Activated T-cell treated with anti-CD3 and anti-CD28 coated beads for 1 hour (primary cell): ENCODE measurements around the gene CAPN15.
"Not testable (repeated sequence)": the region's sequence is repeated elsewhere in the genome, so short reads cannot be mapped to it uniquely, and the experiment has no call there.

ENCODE experiments used
- DNase-seq: peaks from one replicate; pipeline ENCODE4 v3.0.0-alpha.2; 2020; ENCODE audit warnings: low read depth

Gene CAPN15

GRCh38 chr16:527015-527903 lies at the start of gene CAPN15:
Gene CAPN15 (plus strand): TSS chr16:527712. CDS start chr16:546839, 19,127 bp downstream.
- peak; percentile 75 for DNase-seq

- DNase-seq = not testable (repeated sequence)
These were observed 49.2 kb upstream of the CAPN15 start for GRCh38 chr16:478287-478686.

GRCh38 chr16:482468-483185 lies 44.9 kb upstream of the CAPN15 start:
- no peak for DNase-seq

GRCh38 chr16:483341-484075 lies 44.0 kb upstream of the CAPN15 start:
- DNase-seq = no peak

GRCh38 chr16:489606-490005 lies 37.9 kb upstream of the CAPN15 start:
- no peak for DNase-seq

GRCh38 chr16:490768-491167 lies 36.7 kb upstream of the CAPN15 start:
- no peak for DNase-seq

GRCh38 chr16:491220-491919 lies 36.1 kb upstream of the CAPN15 start:
- no peak for DNase-seq

- no peak for DNase-seq
These were observed 35.2 kb upstream of the CAPN15 start for GRCh38 chr16:492211-492875.

GRCh38 chr16:494676-495075 lies 32.8 kb upstream of the CAPN15 start:
- not testable (repeated sequence) for DNase-seq

- DNase-seq = no peak
These were observed 32.3 kb upstream of the CAPN15 start for GRCh38 chr16:495127-495748.

- DNase-seq = no peak
These were observed 31.2 kb upstream of the CAPN15 start for GRCh38 chr16:496097-496886.

- no peak for DNase-seq
These were observed 30.3 kb upstream of the CAPN15 start for GRCh38 chr16:497258-497657.

- no peak for DNase-seq
These were observed 27.6 kb upstream of the CAPN15 start for GRCh38 chr16:499924-500323.

- no peak for DNase-seq
These were observed 26.8 kb upstream of the CAPN15 start for GRCh38 chr16:500709-501108.

- no peak for DNase-seq
These were observed 25.2 kb upstream of the CAPN15 start for GRCh38 chr16:502179-502943.

- no peak for DNase-seq
These were observed 24.1 kb upstream of the CAPN15 start for GRCh38 chr16:503150-504071.

GRCh38 chr16:505479-506245 lies 21.9 kb upstream of the CAPN15 start:
- DNase-seq = no peak

GRCh38 chr16:506246-506546 lies 21.3 kb upstream of the CAPN15 start:
- DNase-seq = no peak
